HCT116 (cell line): ENCODE data around the gene EHMT1. TPM values are rescaled to one million over a fixed set of nuclear protein-coding genes. Genes with fewer than 3 reads are reported as not detected.

ENCODE experiments used
- ATAC-seq: fragments of 200-7000 bp; cut with Tn5 transposase; 2 replicates; pipeline ENCODE4 v1.9.1; 2020; ENCODE audit warnings: mild to moderate bottlenecking, moderate library complexity
- BruUV-seq: library from RNA; stranded (reverse); fragments of 400-500 nt; replicated peaks from 2 replicates; lab custom pipeline; 2021; lab: Mats Ljungman, UMichigan
- CTCF ChIA-PET: fragments of 300-600 bp; sonication (Branson Sonifier 250); formaldehyde crosslinking; loops from one replicate; lab custom pipeline; 2021; ENCODE audit warnings: antibody characterized with exemption; lab: Charles Lee
- POLR2A ChIA-PET: fragments of 300-600, 350-600 bp; sonication (Branson Sonifier 250); formaldehyde crosslinking; loops from one replicate; lab custom pipeline; 2021; ENCODE audit warnings: antibody characterized with exemption; lab: Charles Lee
- RAD21 ChIA-PET, 2 experiments: fragments of 300-600 bp; sonication (Branson Sonifier 250); formaldehyde crosslinking; loops; one replicate each; lab custom pipeline; 2023; ENCODE audit warnings: low total read pairs in 2 of 2; ENCODE audit not compliant: uncharacterized antibody in 2 of 2, unreplicated experiment in 2 of 2, low non-redundant PET in 1 of 2; lab: Charles Lee
- DNase-seq: peaks from one replicate; pipeline ENCODE4 v3.0.0-alpha.2; 2010; ENCODE audit warnings: low read depth, low spot score
- H2AFZ ChIP-seq: fragments of 200-600 bp; shearing (Covaris generic), sonication (generic); 2 replicates; pipeline ENCODE4 v1.6.1; 2017; ENCODE audit warnings: low read depth, mixed run types, mixed read lengths, antibody characterized with exemption, low read length; ENCODE audit not compliant: poor library complexity, severe bottlenecking
- H3K27ac ChIP-seq: 2 replicates; pipeline ENCODE4 v1.5.1; 2012; ENCODE audit warnings: low read depth, low read length
- H3K27me3 ChIP-seq: fragments of 200-600 bp; sonication (generic); 2 replicates; pipeline ENCODE4 v1.6.1; 2016; ENCODE audit warnings: mixed run types, low read length, mixed read lengths; ENCODE audit not compliant: insufficient read depth
- H3K36me3 ChIP-seq, 2 experiments: fragments of 200-500 bp in 1 of 2; fragments of 200-600 bp in 1 of 2; sonication (Bioruptor generic) in 1 of 2; sonication (generic) in 1 of 2; 2 replicates each; pipeline versions ENCODE4 v1.5.1 to v1.6.1; 2014 to 2016; ENCODE audit warnings: low read length in 2 of 2, inconsistent platforms in 1 of 2, mixed read lengths in 1 of 2, mixed run types in 1 of 2; ENCODE audit not compliant: insufficient read depth in 2 of 2, control insufficient read depth in 1 of 2
- H3K4me1 ChIP-seq, 2 experiments: fragments of 200-600 bp in 1 of 2; sonication (generic) in 1 of 2; 2 replicates each; pipeline versions ENCODE4 v1.5.1 to v1.6.1; 2012 to 2017; ENCODE audit warnings: low read length in 2 of 2, inconsistent platforms in 1 of 2, mild to moderate bottlenecking in 1 of 2, mixed read lengths in 1 of 2, mixed run types in 1 of 2, moderate library complexity in 1 of 2; ENCODE audit not compliant: insufficient read depth in 2 of 2, control insufficient read depth in 1 of 2
- H3K4me2 ChIP-seq: fragments of 200-600 bp; sonication (generic); 2 replicates; pipeline ENCODE4 v1.6.1; 2017; ENCODE audit warnings: mixed run types, low read length, mixed read lengths
- H3K4me3 ChIP-seq, 2 experiments: fragments of 200-600 bp in 1 of 2; sonication (generic) in 1 of 2; replicated peaks in 1 of 2; 2 replicates each; pipeline ENCODE4 v1.5.1; 2011 to 2016; ENCODE audit warnings: low read length in 2 of 2, control low read depth in 1 of 2, low read depth in 1 of 2, mild to moderate bottlenecking in 1 of 2, mixed read lengths in 1 of 2, mixed run types in 1 of 2
- H3K79me2 ChIP-seq: fragments of 200-600 bp; sonication (generic); 2 replicates; pipeline ENCODE4 v1.6.1; 2017; ENCODE audit warnings: mild to moderate bottlenecking, mixed run types, low read length, moderate library complexity, mixed read lengths; ENCODE audit not compliant: insufficient read depth
- H3K9ac ChIP-seq: fragments of 200-600 bp; sonication (generic); 2 replicates; pipeline ENCODE4 v1.6.1; 2016; ENCODE audit warnings: low read length, mixed read lengths
- H3K9me2 ChIP-seq: fragments of 200-600 bp; sonication (generic), shearing (Covaris generic); 2 replicates; pipeline ENCODE4 v1.6.1; 2017; ENCODE audit warnings: mixed run types, mild to moderate bottlenecking, moderate library complexity; ENCODE audit not compliant: insufficient read depth
- H3K9me3 ChIP-seq, 2 experiments: fragments of 200-500 bp in 1 of 2; fragments of 200-600 bp in 1 of 2; sonication (Bioruptor generic) in 1 of 2; sonication (generic) in 1 of 2; 2 replicates each; pipeline ENCODE4 v1.6.1; 2014 to 2017; ENCODE audit warnings: low read length in 2 of 2, mixed read lengths in 2 of 2, inconsistent platforms in 1 of 2, low read depth in 1 of 2, mild to moderate bottlenecking in 1 of 2, mixed run types in 1 of 2, moderate library complexity in 1 of 2; ENCODE audit not compliant: control insufficient read depth in 1 of 2, insufficient read depth in 1 of 2
- H4K20me1 ChIP-seq: fragments of 200-600 bp; sonication (generic), shearing (Covaris generic); 2 replicates; pipeline ENCODE4 v1.6.1; 2017; ENCODE audit warnings: mixed run types, mild to moderate bottlenecking, moderate library complexity; ENCODE audit not compliant: insufficient read depth
- CBX3 ChIP-seq: IDR thresholded peaks from 2 replicates; pipeline ENCODE4 v1.6.1; 2012; ENCODE audit warnings: low read depth
- CEBPB ChIP-seq: IDR thresholded peaks from 2 replicates; pipeline ENCODE4 v1.6.1; 2012; ENCODE audit warnings: low read depth
- EGR1 ChIP-seq: IDR thresholded peaks from 2 replicates; pipeline ENCODE4 v1.6.1; 2012; ENCODE audit warnings: low read depth
- ELF1 ChIP-seq: IDR thresholded peaks from 2 replicates; pipeline ENCODE4 v1.6.1; 2012; ENCODE audit warnings: low read depth, borderline replicate concordance
- EZH2 ChIP-seq: fragments of 200-600 bp; sonication (generic); IDR thresholded peaks from 2 replicates; pipeline ENCODE4 v1.6.1; 2017; ENCODE audit warnings: antibody characterized with exemption, mixed run types
- MAX ChIP-seq: IDR thresholded peaks from 2 replicates; pipeline ENCODE4 v1.6.1; 2012
- RAD21 ChIP-seq: IDR thresholded peaks from 2 replicates; pipeline ENCODE4 v1.6.1; 2012; ENCODE audit warnings: low read depth, mild to moderate bottlenecking
- REST ChIP-seq: IDR thresholded peaks from 2 replicates; pipeline ENCODE4 v1.6.1; 2012; ENCODE audit warnings: low read depth
- SP1 ChIP-seq: IDR thresholded peaks from 2 replicates; pipeline ENCODE4 v1.6.1; 2012; ENCODE audit warnings: low read depth
- TCF7L2 ChIP-seq: IDR thresholded peaks from 2 replicates; pipeline ENCODE4 v1.7.0; 2011; ENCODE audit warnings: borderline replicate concordance, inconsistent platforms; ENCODE audit not compliant: insufficient read depth, insufficient read length; ENCODE audit errors: extremely low read depth
- YY1 ChIP-seq: IDR thresholded peaks from 2 replicates; pipeline ENCODE4 v1.6.1; 2011; ENCODE audit warnings: low read length, low read depth, moderate library complexity, mild to moderate bottlenecking; ENCODE audit not compliant: insufficient replicate concordance; ENCODE audit errors: extremely low read depth
- intact Hi-C: fragments of 100-400 bp; cut with micrococcal nuclease; formaldehyde crosslinking; loops from 2 replicates; pipeline ENCODE4 v1.10.0; 2022
- total RNA-seq: library from RNA; stranded (reverse); gene quantifications from one replicate; pipeline ENCODE4 v1.2.1, GENCODE V29; 2021; ENCODE audit not compliant: unreplicated experiment
- TF ChIP-seq, protein P1 (sequence below), 3 experiments: fragments of 200-600 bp in 1 of 3; sonication (generic) in 1 of 3; IDR thresholded peaks in 2 of 3; conservative IDR thresholded peaks in 1 of 3; 2 replicates each; pipeline ENCODE4 v1.5.1; 2012 to 2017; ENCODE audit warnings: low read depth in 2 of 3, low read length in 2 of 3, antibody characterized with exemption in 1 of 3, borderline replicate concordance in 1 of 3, control low read depth in 1 of 3, mild to moderate bottlenecking in 1 of 3, mixed read lengths in 1 of 3, mixed run types in 1 of 3, moderate library complexity in 1 of 3; ENCODE audit not compliant: insufficient read depth in 1 of 3
- TF ChIP-seq, protein P2 (sequence below): IDR thresholded peaks from 2 replicates; pipeline ENCODE4 v1.6.1; 2011; ENCODE audit warnings: mild to moderate bottlenecking, low read length, moderate library complexity; ENCODE audit not compliant: insufficient replicate concordance; ENCODE audit errors: extremely low read depth

EHMT1 gene
- total RNA-seq, 1 experiment from 2014 or later: 86.1 TPM

- intact Hi-C loops: no loop called here
- Histone ChIP-seq H3K36me3 (peaks cover 10 to 13% of the 10 kb centered on the region in 2 experiments; a peak in 3 of 4 replicates), H3K27me3 (no peaks in the 10 kb centered on the region), H3K27ac (no peak overlapping the region), H2AFZ (no peak overlapping the region), H3K9me2 (no peaks in the 10 kb centered on the region), H3K4me2 (no peak overlapping the region), H3K9ac (no peak overlapping the region), H3K9me3 (no peaks in the 10 kb centered on the region), H3K4me1 (no peaks in the 10 kb centered on the region; a peak in 1 of 4 replicates), H3K4me3 (no peak overlapping the region), H3K79me2 (peaks cover 11% of the 10 kb centered on the region; the same call in 1 of the 2 replicates), H4K20me1 (no peaks in the 10 kb centered on the region; the same call in 1 of the 2 replicates)
- DNase-seq (no peak), ATAC-seq (no peak)
- RAD21 ChIA-PET: no interaction called here
- CTCF ChIA-PET: no interaction called here
- POLR2A ChIA-PET: no interaction called here
- BruUV-seq: no TSS peak
- TF ChIP-seq CBX3: no peak
- TF ChIP-seq RAD21: no peak
- TF ChIP-seq EGR1: no peak
- TF ChIP-seq YY1: no peak
- TF ChIP-seq REST: no peak
- TF ChIP-seq CEBPB: no peak
- TF ChIP-seq EZH2: no peak
- TF ChIP-seq MAX: no peak
- TF ChIP-seq TCF7L2: no peak
- no peak for TF ChIP-seq SP1
- TF ChIP-seq, protein P1, sequence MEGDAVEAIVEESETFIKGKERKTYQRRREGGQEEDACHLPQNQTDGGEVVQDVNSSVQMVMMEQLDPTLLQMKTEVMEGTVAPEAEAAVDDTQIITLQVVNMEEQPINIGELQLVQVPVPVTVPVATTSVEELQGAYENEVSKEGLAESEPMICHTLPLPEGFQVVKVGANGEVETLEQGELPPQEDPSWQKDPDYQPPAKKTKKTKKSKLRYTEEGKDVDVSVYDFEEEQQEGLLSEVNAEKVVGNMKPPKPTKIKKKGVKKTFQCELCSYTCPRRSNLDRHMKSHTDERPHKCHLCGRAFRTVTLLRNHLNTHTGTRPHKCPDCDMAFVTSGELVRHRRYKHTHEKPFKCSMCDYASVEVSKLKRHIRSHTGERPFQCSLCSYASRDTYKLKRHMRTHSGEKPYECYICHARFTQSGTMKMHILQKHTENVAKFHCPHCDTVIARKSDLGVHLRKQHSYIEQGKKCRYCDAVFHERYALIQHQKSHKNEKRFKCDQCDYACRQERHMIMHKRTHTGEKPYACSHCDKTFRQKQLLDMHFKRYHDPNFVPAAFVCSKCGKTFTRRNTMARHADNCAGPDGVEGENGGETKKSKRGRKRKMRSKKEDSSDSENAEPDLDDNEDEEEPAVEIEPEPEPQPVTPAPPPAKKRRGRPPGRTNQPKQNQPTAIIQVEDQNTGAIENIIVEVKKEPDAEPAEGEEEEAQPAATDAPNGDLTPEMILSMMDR (IDR thresholded peaks at IDR 0.05 in 2 of 3, conservative IDR thresholded peaks at IDR 0.05 in 1 of 3; ENCODE audit: borderline replicate concordance in 1 of 3, insufficient read depth in 1 of 3, low read depth in 2 of 3, low read length in 2 of 3): no peak
- TF ChIP-seq, protein P2, sequence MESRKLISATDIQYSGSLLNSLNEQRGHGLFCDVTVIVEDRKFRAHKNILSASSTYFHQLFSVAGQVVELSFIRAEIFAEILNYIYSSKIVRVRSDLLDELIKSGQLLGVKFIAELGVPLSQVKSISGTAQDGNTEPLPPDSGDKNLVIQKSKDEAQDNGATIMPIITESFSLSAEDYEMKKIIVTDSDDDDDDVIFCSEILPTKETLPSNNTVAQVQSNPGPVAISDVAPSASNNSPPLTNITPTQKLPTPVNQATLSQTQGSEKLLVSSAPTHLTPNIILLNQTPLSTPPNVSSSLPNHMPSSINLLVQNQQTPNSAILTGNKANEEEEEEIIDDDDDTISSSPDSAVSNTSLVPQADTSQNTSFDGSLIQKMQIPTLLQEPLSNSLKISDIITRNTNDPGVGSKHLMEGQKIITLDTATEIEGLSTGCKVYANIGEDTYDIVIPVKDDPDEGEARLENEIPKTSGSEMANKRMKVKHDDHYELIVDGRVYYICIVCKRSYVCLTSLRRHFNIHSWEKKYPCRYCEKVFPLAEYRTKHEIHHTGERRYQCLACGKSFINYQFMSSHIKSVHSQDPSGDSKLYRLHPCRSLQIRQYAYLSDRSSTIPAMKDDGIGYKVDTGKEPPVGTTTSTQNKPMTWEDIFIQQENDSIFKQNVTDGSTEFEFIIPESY: no peak
- TF ChIP-seq ELF1: no peak
Measured at GRCh38 chr9:137739371-137740309, 120.8 kb downstream of the EHMT1 start.
